ENCODE results near the gene PAPPA2. TPM values are rescaled to one million over a fixed set of nuclear protein-coding genes. Genes with fewer than 3 reads are reported as not detected.

Gene PAPPA2
- total RNA-seq, 1 experiment from 2014 or later = not detected

DNA sequence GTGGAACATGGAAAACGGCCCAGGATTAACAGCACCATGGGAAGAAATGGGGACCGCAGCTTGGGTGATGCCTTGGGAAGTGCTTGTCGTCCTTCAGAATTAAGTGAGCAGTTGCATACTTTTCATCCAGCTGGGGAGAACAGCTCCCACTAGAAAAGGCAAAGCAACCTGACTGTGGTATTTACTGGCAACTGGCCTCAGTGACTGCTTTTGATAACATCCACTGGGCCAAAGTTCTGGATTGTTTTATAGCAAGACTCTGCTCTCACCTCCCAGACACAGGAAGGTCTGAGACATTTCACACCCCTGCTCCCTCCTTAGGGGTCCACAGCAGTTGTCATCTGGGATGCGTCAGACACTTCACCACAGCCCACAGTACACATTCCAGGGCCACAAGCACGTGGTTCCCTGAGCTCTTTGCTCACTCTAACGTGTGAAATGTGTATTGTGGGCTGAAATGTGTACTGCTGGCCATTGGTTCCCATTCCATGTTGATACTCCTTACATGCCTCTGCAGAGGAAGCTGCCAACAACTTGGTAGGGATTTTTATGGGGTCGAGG is 6.6 kb downstream of the PAPPA2 start:
- H3K4me2 ChIP-seq (ENCODE audit: low read length) = no peak overlapping the region
- intact Hi-C loops (cut with micrococcal nuclease) = no loop called here
- ATAC-seq = no peak
- TF ChIP-seq CTCF (conservative IDR thresholded peaks at IDR 0.05; ENCODE audit: low read depth, low read length) (no peak), EZH2 (IDR thresholded peaks at IDR 0.05; ENCODE audit: low read length, unreplicated experiment) (no peak), EZH2phosphoT487 (IDR thresholded peaks at IDR 0.05; ENCODE audit: borderline replicate concordance, low read length) (no peak)
- no peaks in the 10 kb centered on the region for H3K4me1 ChIP-seq (ENCODE audit: insufficient read depth, low read length)
- no peaks in the 10 kb centered on the region for H4K20me1 ChIP-seq (ENCODE audit: low read length)
- H3K9me2 ChIP-seq (replicated peaks; ENCODE audit: low read length) = no peaks in the 10 kb centered on the region
- no peaks in the 10 kb centered on the region for H3K27me3 ChIP-seq (ENCODE audit: low read length)
- no peaks in the 10 kb centered on the region for H3K79me2 ChIP-seq (ENCODE audit: low read length)
- no peaks in the 10 kb centered on the region for H3F3A ChIP-seq (ENCODE audit: low read length, unreplicated experiment)
- H3K36me3 ChIP-seq (ENCODE audit: low read depth, low read length) = no peaks in the 10 kb centered on the region
- no TSS peak for BruUV-seq (replicated peaks)
- ChIA-PET CTCF (no interaction called here), POLR2A (ENCODE audit: unreplicated experiment) (no interaction called here)
- DNase-seq = no peak
- H2AFZ ChIP-seq (ENCODE audit: low read length) = no peak overlapping the region
- no peak overlapping the region for H3K27ac ChIP-seq (ENCODE audit: low read length)
- H3K9ac ChIP-seq (ENCODE audit: low read length) = no peak overlapping the region
- H3K9me3 ChIP-seq (ENCODE audit: low read length) = no peaks in the 10 kb centered on the region
- H3K4me3 ChIP-seq (ENCODE audit: low read length) = no peak overlapping the region

GRCh38 chr1:176471338-176472121 is 8.6 kb downstream of the PAPPA2 start:
- H3K9me2 ChIP-seq (replicated peaks; ENCODE audit: low read length) = no peaks in the 10 kb centered on the region
- H3K79me2 ChIP-seq (ENCODE audit: low read length) = no peaks in the 10 kb centered on the region
- no peak overlapping the region for H3K4me3 ChIP-seq (ENCODE audit: low read length)
- no peak overlapping the region for H2AFZ ChIP-seq (ENCODE audit: low read length)
- H3F3A ChIP-seq (ENCODE audit: low read length, unreplicated experiment) = no peaks in the 10 kb centered on the region
- no peak for TF ChIP-seq EZH2phosphoT487 (IDR thresholded peaks at IDR 0.05; ENCODE audit: borderline replicate concordance, low read length)
- no peak for TF ChIP-seq CTCF (conservative IDR thresholded peaks at IDR 0.05; ENCODE audit: low read depth, low read length)
- no peak for TF ChIP-seq EZH2 (IDR thresholded peaks at IDR 0.05; ENCODE audit: low read length, unreplicated experiment)
- no peak for DNase-seq
- ATAC-seq = no peak
- no peak overlapping the region for H3K27ac ChIP-seq (ENCODE audit: low read length)
- H4K20me1 ChIP-seq (ENCODE audit: low read length) = no peaks in the 10 kb centered on the region
- no peaks in the 10 kb centered on the region for H3K9me3 ChIP-seq (ENCODE audit: low read length)
- BruUV-seq (replicated peaks) = no TSS peak
- no peaks in the 10 kb centered on the region for H3K36me3 ChIP-seq (ENCODE audit: low read depth, low read length)
- no peaks in the 10 kb centered on the region for H3K4me1 ChIP-seq (ENCODE audit: insufficient read depth, low read length)
- ChIA-PET POLR2A (ENCODE audit: unreplicated experiment) (no interaction called here), CTCF (no interaction called here)
- no peaks in the 10 kb centered on the region for H3K27me3 ChIP-seq (ENCODE audit: low read length)
- no peak overlapping the region for H3K9ac ChIP-seq (ENCODE audit: low read length)
- no peak overlapping the region for H3K4me2 ChIP-seq (ENCODE audit: low read length)
- intact Hi-C loops (cut with micrococcal nuclease) = no loop called here

DNA sequence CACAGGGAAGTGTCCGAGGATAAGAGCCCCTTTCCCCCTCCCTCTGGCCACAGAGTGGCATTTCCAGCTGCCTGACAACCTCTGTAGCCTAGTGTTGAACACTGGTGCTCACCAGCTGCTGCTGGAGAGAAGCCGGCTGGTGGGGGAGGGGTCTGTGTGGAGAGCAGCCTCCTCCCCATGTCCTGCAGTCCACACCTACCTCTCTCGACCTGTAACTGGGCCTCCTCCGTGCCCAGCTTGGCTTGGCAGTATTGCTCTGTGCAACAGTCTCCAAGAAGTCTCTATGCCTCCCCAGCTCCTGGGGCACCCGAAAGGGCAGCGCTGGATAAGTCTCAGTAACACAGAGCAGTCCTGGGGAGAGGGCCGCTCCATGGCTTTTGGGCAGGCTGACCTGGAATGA is 17.0 kb downstream of the PAPPA2 start:
- H3K9me3 ChIP-seq (ENCODE audit: low read length) = no peaks in the 10 kb centered on the region
- no peak overlapping the region for H3K27ac ChIP-seq (ENCODE audit: low read length)
- no peaks in the 10 kb centered on the region for H3K4me1 ChIP-seq (ENCODE audit: insufficient read depth, low read length)
- no peak overlapping the region for H3K4me2 ChIP-seq (ENCODE audit: low read length)
- no peaks in the 10 kb centered on the region for H3F3A ChIP-seq (ENCODE audit: low read length, unreplicated experiment)
- H3K79me2 ChIP-seq (ENCODE audit: low read length) = no peaks in the 10 kb centered on the region
- no peaks in the 10 kb centered on the region for H3K36me3 ChIP-seq (ENCODE audit: low read depth, low read length)
- H4K20me1 ChIP-seq (ENCODE audit: low read length) = no peaks in the 10 kb centered on the region
- intact Hi-C loops (cut with micrococcal nuclease) = no loop called here
- no peak overlapping the region for H2AFZ ChIP-seq (ENCODE audit: low read length)
- H3K9ac ChIP-seq (ENCODE audit: low read length) = no peak overlapping the region
- DNase-seq (no peak), ATAC-seq (no peak)
- no peaks in the 10 kb centered on the region for H3K9me2 ChIP-seq (replicated peaks; ENCODE audit: low read length)
- TF ChIP-seq CTCF (conservative IDR thresholded peaks at IDR 0.05; ENCODE audit: low read depth, low read length) = no peak
- no peak for TF ChIP-seq EZH2phosphoT487 (IDR thresholded peaks at IDR 0.05; ENCODE audit: borderline replicate concordance, low read length)
- TF ChIP-seq EZH2 (IDR thresholded peaks at IDR 0.05; ENCODE audit: low read length, unreplicated experiment) = no peak
- no TSS peak for BruUV-seq (replicated peaks)
- ChIA-PET POLR2A (ENCODE audit: unreplicated experiment) (no interaction called here), CTCF (no interaction called here)
- peaks cover 14% of the 10 kb centered on the region for H3K27me3 ChIP-seq (ENCODE audit: low read length)
- no peak overlapping the region for H3K4me3 ChIP-seq (ENCODE audit: low read length)
